Glomerular visceral epithelial cell (primary cell): ENCODE measurements around the gene CHMP1B.
"Not testable (repeated sequence)": the region's sequence is repeated elsewhere in the genome, so short reads cannot be mapped to it uniquely, and the experiment has no call there.

Experiments
- DNase-seq: peaks from one replicate; pipeline ENCODE4 v3.0.0-alpha.2; 2016; ENCODE audit errors: extremely low spot score

Gene CHMP1B

GRCh38 chr18:11868230-11868629 is 17.0 kb downstream of the CHMP1B start:
- DNase-seq = no peak

DNA sequence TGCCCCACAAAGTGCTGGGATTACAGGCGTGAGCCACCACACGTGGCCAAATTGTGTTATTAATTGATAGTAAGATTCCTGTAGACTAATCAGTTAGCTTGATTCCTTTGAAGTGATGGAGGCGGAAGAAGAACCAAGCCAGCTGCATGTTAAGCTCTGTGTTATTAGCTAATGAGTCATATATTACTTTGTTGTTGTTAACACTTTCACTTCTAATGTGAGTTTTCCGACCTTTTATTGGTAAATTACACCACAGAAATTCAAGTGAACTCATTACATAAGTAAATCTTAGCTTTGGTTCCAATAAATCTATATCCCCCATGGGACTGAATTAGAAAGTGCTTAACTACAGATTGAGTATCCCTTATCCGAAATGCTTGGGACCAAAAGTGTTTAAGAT is 20.3 kb downstream of the CHMP1B start:
- no peak for DNase-seq

GRCh38 chr18:11872479-11873136 is 21.4 kb downstream of the CHMP1B start:
- peak; percentile 41 for DNase-seq

GRCh38 chr18:11873670-11874340 is 22.6 kb downstream of the CHMP1B start:
- no peak for DNase-seq

- no peak for DNase-seq
These were observed 23.5 kb downstream of the CHMP1B start for GRCh38 chr18:11874676-11875075.

DNA sequence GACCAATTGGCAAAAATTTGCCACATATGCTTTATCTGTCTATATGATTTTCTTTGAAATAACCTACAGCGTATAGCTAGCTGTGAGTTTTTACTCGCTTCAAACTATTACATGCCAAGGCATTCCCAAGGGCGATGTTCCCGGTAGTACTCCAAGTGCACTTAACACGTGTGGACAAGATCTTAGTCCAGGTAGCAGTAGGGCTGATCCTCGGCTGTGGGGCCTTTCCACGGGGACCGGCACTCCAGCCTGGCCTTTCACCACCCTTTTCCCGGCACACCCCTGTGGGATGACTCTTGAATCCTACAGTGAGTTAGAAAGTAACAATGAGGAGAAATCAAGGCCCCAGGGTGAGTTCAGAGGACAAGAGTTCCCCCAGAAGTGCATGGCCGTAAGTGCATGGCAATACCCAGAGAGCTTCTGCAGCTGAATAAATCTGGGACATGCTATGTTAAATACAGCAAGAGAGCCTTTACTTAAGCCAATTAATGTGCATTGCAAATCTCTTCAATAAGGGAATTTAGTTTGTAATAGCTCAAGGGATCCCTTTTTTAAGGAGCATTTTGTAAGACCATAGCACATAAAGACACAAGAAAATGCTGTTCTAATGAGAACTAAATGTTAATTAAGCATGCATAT is 26.4 kb downstream of the CHMP1B start:
- DNase-seq = no peak

GRCh38 chr18:11880586-11881304 is 29.5 kb downstream of the CHMP1B start:
- DNase-seq = no peak

GRCh38 chr18:11882636-11883035 is 31.4 kb downstream of the CHMP1B start:
- DNase-seq = no peak

DNA sequence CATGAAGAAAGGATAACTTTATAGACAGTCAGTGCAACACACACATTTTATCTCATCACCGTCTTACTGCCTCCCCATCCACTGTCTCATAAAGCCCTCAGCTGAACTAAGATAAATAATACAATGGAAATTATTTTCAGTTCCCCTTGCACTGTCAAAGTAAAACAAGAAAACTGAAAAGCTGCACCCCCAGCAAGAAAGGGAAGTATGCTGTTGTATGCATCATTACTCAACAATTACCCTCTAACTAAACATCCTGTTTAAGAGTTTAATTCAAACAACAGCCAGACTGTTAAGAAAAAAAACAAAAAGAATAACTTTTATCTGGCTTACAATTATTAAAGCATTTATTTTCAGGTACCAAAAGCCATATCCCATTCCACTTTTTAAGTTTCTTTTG is 31.9 kb downstream of the CHMP1B start:
- no peak for DNase-seq

- no peak for DNase-seq
These were observed 33.3 kb downstream of the CHMP1B start for GRCh38 chr18:11884396-11885030.

GRCh38 chr18:11885278-11885947 is 34.2 kb downstream of the CHMP1B start:
- DNase-seq = no peak

DNA sequence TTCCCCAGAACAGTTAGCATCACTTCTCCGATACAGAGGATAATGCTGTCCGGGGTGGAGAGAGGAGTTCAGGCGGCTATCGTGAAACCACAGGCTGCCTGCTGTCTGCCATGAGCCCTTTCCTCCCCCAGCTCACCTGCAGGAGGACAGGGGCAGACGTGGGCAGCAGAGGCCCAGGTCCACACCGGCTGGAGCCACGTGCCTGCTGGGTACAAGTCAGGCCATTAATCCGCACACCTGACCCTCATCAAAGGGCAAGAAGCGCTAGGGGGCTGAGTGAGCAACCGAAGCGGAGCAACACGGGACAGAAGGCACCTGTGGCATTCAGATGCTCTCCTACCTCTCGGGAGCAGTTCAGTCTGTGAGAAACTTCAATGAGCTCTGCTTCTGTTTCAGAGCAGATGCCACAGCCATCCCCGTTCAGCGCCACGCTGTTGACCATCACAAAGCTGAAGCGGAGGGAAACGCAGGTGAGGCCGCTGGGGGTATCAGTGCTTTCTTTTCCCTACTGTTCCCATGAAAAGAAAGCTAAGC is 35.4 kb downstream of the CHMP1B start:
- no peak for DNase-seq

- DNase-seq = no peak
These were observed 36.3 kb downstream of the CHMP1B start for GRCh38 chr18:11887328-11888128.

DNA sequence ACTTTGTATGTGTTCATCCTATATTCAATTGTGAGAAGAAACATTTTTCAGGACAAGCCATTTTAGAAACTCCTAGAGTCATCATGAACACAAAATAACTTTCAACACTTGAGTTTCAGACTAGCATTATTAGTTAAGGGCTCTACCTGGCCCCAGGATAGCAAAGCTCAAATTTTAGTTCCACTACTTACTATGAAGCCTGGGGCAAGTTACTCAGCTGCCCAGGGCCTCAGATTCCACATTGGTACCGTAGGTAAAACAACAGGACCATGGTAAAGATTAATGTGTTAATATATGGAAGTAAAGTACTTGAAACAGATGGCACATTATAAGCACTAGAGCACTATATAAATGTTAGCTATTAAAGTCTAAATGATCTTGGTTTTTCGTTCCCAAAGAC is 37.5 kb downstream of the CHMP1B start:
- DNase-seq = no peak

GRCh38 chr18:11889284-11889683 is 38.1 kb downstream of the CHMP1B start:
- DNase-seq = no peak

GRCh38 chr18:11891737-11892136 is 40.5 kb downstream of the CHMP1B start:
- DNase-seq = no peak

DNA sequence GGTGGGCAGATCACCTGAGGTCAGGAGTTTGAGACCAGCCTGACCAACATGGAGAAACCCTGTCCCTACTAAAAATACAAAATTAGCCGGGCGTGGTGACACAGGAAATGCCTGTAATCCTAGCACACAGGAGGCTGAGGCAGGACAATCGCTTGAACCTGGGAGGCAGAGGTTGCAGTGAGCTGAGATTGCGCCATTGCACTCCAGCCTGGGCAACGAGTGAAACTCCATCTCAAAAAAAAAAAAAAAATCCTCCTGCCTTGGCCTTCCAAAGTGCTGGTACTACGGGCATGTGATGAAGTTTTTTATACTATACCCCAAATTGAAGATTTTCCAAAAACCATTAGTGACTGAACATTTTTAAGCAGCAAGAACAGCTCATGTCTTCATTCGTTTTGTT is 41.2 kb downstream of the CHMP1B start:
- not testable (repeated sequence) for DNase-seq

DNA sequence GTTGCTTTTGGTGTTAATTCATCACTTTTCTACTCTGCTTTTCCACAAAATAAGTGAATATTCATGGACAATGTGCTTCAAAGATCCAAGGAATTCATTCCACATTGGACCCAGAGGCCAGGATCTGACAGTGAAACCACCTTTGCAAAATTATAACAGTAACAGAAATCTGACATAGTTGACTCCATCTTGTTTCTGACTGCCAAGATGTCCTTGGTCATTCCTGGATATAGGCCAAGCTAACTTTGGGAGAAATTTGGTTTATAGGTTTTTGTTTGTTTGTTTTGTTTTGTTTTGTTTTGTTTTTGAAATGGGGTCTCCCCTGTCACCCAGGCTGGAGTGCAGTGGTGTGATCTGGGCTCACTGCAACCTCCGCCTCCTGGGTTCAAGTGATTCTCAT is 46.6 kb downstream of the CHMP1B start:
- DNase-seq = no peak

DNA sequence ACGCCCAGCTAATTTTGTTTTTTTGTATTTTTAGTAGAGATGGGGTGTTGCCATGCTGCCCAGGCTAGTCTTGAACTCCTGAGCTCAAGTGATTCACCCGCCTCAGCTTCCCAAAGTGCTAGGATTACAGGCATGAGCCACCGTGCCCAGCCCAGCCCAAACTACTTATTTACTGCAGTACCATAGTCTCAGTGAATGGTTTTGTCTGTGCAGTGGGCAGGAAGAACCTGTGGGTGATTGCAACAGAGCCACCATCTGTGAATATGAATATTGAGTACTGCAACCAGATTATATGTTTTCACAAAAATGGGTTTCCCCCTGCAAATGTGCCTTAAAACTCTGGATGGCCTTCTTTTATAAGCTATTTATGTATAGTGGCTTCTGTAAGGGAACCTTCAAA is 47.9 kb downstream of the CHMP1B start:
- DNase-seq = no peak

DNA sequence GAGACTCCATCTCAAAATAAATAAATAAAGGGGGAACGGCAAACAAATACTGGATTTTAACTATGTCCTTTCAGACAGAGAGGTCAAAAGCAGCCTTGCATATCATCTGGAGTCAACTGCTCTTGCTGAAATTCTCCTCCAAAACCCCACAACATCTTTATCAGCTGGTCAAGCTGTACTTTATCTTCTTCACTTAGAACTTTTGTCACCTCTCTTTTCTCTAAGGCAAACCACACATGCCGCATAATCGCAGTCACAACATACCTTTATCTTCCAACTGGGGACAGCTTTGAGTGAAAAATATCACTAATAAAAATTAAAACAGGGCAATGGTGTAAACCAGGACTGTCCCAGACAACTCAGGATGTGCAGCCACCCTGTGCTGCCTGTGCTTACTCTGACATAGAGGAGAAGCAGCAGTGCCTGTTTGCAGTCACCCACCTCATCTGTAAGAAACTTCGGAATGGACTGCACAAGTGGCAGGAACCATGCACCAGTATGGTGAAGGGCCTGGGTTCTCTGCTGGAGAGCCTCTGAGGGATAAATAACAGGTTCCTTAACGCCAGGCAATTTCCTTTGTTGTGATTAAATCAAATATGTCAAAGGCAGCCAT is 50.7 kb downstream of the CHMP1B start:
- DNase-seq = no peak
